GM18499 (cell line): ENCODE measurements around the gene BMP2.

Experiments used
- ATAC-seq: cut with Tn5 transposase; IDR thresholded peaks from one replicate; pipeline ENCODE4 v1.9.1; 2021; ENCODE audit warnings: moderate number of reproducible peaks; ENCODE audit not compliant: insufficient read depth, unreplicated experiment

The BMP2 gene

DNA sequence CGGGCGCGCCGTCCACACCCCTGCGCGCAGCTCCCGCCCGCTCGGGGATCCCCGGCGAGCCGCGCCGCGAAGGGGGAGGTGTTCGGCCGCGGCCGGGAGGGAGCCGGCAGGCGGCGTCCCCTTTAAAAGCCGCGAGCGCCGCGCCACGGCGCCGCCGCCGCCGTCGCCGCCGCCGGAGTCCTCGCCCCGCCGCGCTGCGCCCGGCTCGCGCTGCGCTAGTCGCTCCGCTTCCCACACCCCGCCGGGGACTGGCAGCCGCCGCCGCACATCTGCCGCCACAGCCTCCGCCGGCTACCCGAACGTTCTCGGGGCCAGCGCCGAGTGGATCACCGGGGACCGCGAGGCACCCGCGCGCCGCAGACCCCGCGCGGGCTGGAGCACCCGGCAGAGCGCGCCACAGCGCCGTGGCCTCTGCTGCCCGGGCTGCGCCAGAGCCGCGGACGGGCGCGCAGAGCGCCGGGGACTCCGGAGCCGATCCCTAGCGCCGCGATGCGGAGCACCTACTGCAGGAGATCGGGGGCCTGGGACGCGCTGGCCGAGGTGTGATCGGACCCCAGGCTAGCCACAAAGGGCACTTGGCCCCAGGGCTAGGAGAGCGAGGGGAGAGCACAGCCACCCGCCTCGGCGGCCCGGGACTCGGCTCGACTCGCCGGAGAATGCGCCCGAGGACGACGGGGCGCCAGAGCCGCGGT, at the start of gene BMP2:
Gene BMP2 (plus strand): TSS at position 151 of the 692 bp plus-strand sequence. CDS start 2,441 bp downstream, outside the sequence.
- ATAC-seq = no peak

- ATAC-seq = no peak
These were observed 48.7 kb upstream of the BMP2 start for GRCh38 chr20:6718662-6719368.

GRCh38 chr20:6719369-6719721, 48.1 kb upstream of the BMP2 start:
- no peak for ATAC-seq

DNA sequence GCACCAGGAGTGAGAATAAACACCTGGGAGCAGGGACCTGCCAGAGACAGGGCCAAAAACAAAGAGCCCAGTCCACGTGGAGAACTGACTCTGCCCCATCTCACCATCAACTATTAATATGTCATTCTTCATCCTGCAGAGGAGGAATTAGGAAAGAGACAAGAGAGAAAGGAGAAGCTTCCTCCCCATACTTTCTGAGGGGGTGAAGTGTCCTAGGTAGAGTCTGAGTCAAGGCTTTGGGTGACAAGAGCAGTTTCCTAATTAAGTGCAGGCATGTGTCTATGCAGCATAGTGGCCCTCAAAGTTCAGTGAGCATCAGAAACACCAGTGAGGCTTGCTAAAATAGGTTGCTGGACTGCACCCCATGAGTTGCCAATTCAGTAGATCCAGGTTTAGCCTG, 40.7 kb upstream of the BMP2 start:
- ATAC-seq = no peak

DNA sequence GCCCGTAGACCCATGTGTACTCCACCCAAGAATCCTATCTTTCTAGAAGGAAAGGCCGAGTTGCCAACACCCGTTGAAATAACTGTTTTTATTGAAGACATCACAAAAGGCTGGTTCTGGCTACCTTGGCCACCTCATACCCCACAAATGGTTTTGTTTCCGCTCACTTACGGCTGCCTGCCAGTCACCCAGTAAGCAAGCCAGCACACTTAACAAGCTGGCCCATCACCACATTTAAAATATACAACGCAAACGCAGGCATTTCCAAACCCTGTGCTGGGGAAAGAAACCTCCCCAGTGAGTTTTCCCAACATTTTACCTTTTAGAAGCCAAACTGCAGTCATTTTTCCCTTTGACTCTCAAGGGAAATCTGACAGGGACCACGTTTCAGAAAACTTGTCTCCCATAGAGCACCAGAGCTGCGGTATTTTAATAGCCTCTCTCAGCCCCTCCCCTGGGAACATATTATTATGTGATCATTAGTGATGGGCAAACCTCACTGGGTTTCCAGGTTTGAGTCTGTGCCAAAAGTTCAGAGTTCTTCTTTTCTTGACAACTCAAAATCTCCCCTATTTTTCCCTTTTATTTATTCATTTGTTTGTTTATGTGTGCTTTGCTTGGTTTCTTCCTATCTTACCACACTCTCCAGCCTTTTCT, 36.7 kb upstream of the BMP2 start:
- ATAC-seq = no peak

GRCh38 chr20:6732001-6732447, 35.5 kb upstream of the BMP2 start:
- no peak for ATAC-seq

- no peak for ATAC-seq
These were observed 34.6 kb upstream of the BMP2 start for GRCh38 chr20:6732851-6733250.

- ATAC-seq = no peak
These were observed 33.5 kb upstream of the BMP2 start for GRCh38 chr20:6733965-6734364.

DNA sequence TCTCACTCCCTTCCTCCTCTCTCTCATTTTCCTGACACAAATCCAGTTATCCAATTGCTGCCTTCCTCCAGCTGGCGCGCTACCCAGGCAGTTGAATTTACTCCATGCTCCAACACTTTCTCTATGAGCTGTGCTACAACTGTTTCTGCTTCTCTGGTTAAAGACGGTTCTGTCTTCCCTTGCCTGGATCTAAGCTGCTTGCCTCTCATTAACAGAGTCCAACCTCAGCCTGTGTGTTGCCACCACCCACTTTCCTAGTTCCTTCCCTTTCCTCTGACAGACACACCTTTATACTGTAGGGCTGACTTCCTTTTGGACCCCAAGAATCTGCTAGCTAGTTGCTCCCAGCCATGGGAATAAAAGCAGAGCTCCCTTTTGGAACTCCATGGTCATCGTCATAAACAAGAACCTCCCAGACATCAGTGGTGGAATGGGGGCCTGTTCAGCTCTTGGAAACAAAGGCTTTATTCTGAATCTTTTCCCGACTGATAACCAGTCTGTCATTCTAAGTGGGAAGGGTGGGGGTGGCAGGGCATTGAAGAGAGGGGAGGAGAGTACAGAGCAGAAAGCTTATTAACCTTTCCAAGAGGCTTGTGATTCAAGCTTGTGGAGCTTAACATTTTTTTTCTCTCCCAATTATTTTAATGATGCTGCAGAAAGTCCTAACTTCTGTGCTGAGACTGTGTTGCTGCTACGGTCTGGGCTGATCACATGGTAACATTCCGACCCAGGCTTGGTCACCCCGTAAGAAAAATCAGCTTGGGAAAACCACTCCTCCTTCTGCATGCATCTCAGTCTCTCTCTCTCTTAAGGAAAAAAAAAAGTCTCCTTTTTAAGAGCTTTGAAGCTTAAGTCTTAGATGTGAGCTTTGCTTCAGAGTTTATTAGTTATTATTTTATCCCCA, 31.3 kb upstream of the BMP2 start:
- ATAC-seq = no peak

DNA sequence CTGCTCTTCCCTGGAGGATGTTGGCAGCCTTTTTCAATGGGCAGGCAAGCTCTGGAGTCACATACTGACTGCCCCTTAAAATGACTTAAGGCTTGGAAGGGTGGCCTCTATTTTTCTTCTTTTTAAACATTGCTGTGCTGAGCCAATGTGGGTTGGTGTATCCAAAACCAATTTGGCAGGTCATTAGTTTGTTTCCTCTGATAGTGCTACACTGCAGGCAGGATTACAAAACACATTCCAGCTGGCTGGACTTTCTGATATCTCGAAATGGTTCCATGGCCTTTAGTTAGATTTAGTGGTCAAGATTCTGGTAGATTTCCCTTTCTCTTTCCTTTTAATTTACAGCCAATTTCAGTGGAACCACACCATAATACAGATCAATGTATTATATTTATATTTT, 28.1 kb upstream of the BMP2 start:
- ATAC-seq = no peak

DNA sequence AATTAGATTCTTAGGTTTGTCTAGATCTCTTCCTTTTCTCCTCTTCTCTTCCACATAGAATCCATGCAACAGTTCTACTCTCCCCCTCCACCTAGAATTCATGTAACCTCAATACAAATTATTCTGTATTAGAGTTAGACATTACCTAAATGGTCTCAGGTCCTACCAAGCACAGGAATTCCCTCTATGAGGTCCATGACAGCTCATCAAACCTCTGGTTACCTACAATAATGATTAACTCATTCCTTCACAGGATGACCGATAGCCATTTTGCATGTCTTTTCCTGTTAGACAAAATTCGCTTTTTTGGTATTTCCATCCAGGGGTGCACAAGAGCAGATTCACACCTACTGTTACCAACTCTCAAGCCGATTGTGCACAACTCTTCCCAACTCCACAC, 27.4 kb upstream of the BMP2 start:
- no peak for ATAC-seq

DNA sequence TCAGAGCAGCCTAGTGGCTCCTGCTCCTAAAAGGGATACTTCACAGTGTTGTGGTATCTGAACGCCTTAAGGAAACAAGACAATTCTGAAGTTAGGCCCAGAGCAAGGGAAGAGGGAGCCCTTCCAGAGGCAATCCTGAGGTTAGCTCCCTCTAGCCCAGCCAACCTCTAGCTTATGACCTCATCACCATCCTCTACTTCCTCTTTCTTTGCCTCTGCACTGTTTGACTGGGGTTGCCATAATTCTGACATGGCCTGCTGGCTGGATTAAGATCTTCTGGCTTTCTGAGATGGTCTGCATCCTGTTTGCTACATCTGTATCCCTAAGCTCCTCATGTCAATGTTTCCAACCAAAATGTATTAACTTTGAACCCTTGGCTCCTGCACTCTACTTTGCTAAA, 23.3 kb upstream of the BMP2 start:
- no peak for ATAC-seq

GRCh38 chr20:6744805-6745204, 22.7 kb upstream of the BMP2 start:
- no peak for ATAC-seq

- no peak for ATAC-seq
These were observed 20.4 kb upstream of the BMP2 start for GRCh38 chr20:6746901-6747609.

- ATAC-seq = no peak
These were observed 17.0 kb upstream of the BMP2 start for GRCh38 chr20:6750438-6750837.

- no peak for ATAC-seq
These were observed 10.5 kb upstream of the BMP2 start for GRCh38 chr20:6756693-6757595.

DNA sequence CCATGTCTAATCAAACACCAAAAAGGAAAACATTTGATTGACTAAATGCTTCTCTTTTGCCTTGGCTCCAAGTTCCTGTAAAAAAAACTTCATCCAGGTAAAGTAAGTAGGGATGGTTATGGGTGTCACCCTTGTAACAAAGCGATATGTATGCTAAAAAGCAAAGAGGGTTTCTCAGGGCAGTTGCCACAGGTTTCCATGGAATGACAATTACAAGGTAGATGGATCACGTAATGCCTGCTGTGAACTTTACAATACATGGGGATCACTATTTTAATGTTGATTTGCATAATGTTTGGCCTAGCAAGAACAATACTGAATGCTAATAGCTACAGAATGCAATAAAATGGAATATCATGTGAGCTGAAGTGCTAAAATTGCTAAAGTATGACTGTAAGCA, 2.9 kb upstream of the BMP2 start:
- no peak for ATAC-seq

- ATAC-seq = no peak
These were observed 1.9 kb upstream of the BMP2 start for GRCh38 chr20:6765469-6766058.

GRCh38 chr20:6766433-6766832, 1.1 kb upstream of the BMP2 start:
- no peak for ATAC-seq
